GM23338 (cell line): ENCODE results near the gene LSM14A. TPM values are rescaled to one million over a fixed set of nuclear protein-coding genes. Genes with fewer than 3 reads are reported as not detected.

Source experiments
- ATAC-seq: fragments of 200-7000 bp; cut with Tn5 transposase; 3 replicates; pipeline ENCODE4 v1.9.1; 2020
- DNase-seq: peaks from one replicate; pipeline ENCODE4 v3.0.0-alpha.2; 2015; ENCODE audit warnings: low spot score
- H2AFZ ChIP-seq: fragments of 200-600 bp; sonication (generic); 2 replicates; pipeline ENCODE4 v1.8.0; 2016; ENCODE audit warnings: antibody characterized with exemption, mild to moderate bottlenecking, moderate library complexity
- H3F3A ChIP-seq: fragments of 200-600 bp; sonication (generic); replicated peaks from 2 replicates; pipeline ENCODE4 v1.8.0; 2017; ENCODE audit warnings: antibody characterized with exemption, mixed run types, low read depth
- H3K27ac ChIP-seq: fragments of 200-600 bp; sonication (generic); 2 replicates; pipeline ENCODE4 v1.6.1; 2016; ENCODE audit warnings: low read depth
- H3K27me3 ChIP-seq: fragments of 200-600 bp; sonication (generic); 2 replicates; pipeline ENCODE4 v1.8.0; 2016; ENCODE audit warnings: mild to moderate bottlenecking, mixed run types, moderate library complexity; ENCODE audit not compliant: insufficient read depth
- H3K36me3 ChIP-seq: fragments of 200-600 bp; sonication (generic); 2 replicates; pipeline ENCODE4 v1.8.0; 2016; ENCODE audit warnings: mild to moderate bottlenecking; ENCODE audit not compliant: insufficient read depth
- H3K4me1 ChIP-seq: fragments of 200-600 bp; sonication (generic); 2 replicates; pipeline ENCODE4 v1.8.0; 2016; ENCODE audit warnings: mild to moderate bottlenecking, moderate library complexity; ENCODE audit not compliant: insufficient read depth
- H3K4me2 ChIP-seq: fragments of 200-600 bp; sonication (generic); 2 replicates; pipeline ENCODE4 v1.7.1; 2017; ENCODE audit warnings: mixed run types
- H3K4me3 ChIP-seq: fragments of 200-600 bp; sonication (generic); 2 replicates; pipeline ENCODE4 v1.6.1; 2016; ENCODE audit warnings: mixed run types
- H3K79me2 ChIP-seq: fragments of 200-600 bp; sonication (generic); replicated peaks from 2 replicates; pipeline ENCODE4 v1.8.0; 2017; ENCODE audit warnings: mild to moderate bottlenecking; ENCODE audit not compliant: insufficient read depth
- H3K9me2 ChIP-seq: fragments of 200-600 bp; sonication (generic); 2 replicates; pipeline ENCODE4 v1.8.0; 2017; ENCODE audit not compliant: insufficient read depth
- H4K20me1 ChIP-seq: fragments of 200-600 bp; sonication (generic); replicated peaks from 2 replicates; pipeline ENCODE4 v1.8.0; 2017; ENCODE audit warnings: mild to moderate bottlenecking; ENCODE audit not compliant: insufficient read depth
- H3K27ac Mint-ChIP-seq: 2 replicates; pipeline ENCODE4 v1.8.0; 2020; ENCODE audit warnings: inconsistent platforms, mild to moderate bottlenecking, moderate library complexity, mixed read lengths
- H3K27me3 Mint-ChIP-seq: 3 replicates; pipeline ENCODE4 v1.8.0; 2022; ENCODE audit warnings: low read depth, mild to moderate bottlenecking, moderate library complexity, mixed read lengths, inconsistent platforms; ENCODE audit not compliant: insufficient read depth, poor library complexity
- H3K36me3 Mint-ChIP-seq: 3 replicates; pipeline ENCODE4 v1.8.0; 2021; ENCODE audit warnings: low read depth, mild to moderate bottlenecking, inconsistent platforms, moderate library complexity, mixed read lengths
- H3K4me1 Mint-ChIP-seq: 3 replicates; pipeline ENCODE4 v1.8.0; 2020; ENCODE audit warnings: mild to moderate bottlenecking, inconsistent platforms, mixed read lengths
- H3K4me3 Mint-ChIP-seq: 3 replicates; pipeline ENCODE4 v1.8.0; 2021; ENCODE audit warnings: moderate library complexity, mild to moderate bottlenecking, inconsistent platforms, mixed read lengths
- H3K9me3 Mint-ChIP-seq: 3 replicates; pipeline ENCODE4 v1.8.0; 2020; ENCODE audit warnings: moderate library complexity, mild to moderate bottlenecking, inconsistent platforms, mixed read lengths
- CREB1 ChIP-seq: fragments of 250-450 bp; sonication (Bioruptor Pico); IDR thresholded peaks from 2 replicates; pipeline ENCODE4 v1.5.0; 2020; ENCODE audit warnings: low read depth, mild to moderate bottlenecking, moderate library complexity
- CTCF ChIP-seq, 2 experiments: fragments of 200-600 bp in 1 of 2; sonication (generic) in 1 of 2; conservative IDR thresholded peaks; 2 replicates each; pipeline versions ENCODE4 v1.5.1 to v1.6.1; 2016 to 2017; ENCODE audit warnings: antibody characterized with exemption in 2 of 2, low read depth in 2 of 2, mild to moderate bottlenecking in 2 of 2, moderate library complexity in 1 of 2
- ETS1 ChIP-seq: IDR thresholded peaks from 2 replicates; pipeline ENCODE4 v1.6.1; 2016; ENCODE audit warnings: antibody characterized with exemption
- EZH2 ChIP-seq: fragments of 200-600 bp; sonication (generic); IDR thresholded peaks from one replicate; pipeline ENCODE4 v1.8.0; 2017; ENCODE audit warnings: antibody characterized with exemption, mild to moderate bottlenecking, low read depth; ENCODE audit not compliant: unreplicated experiment
- EZH2phosphoT487 ChIP-seq: fragments of 200-600 bp; sonication (generic); IDR thresholded peaks from one replicate; pipeline ENCODE4 v1.8.1; 2018; ENCODE audit warnings: antibody characterized with exemption; ENCODE audit not compliant: unreplicated experiment
- JUNB ChIP-seq: IDR thresholded peaks from one replicate; pipeline ENCODE4 v1.6.1; 2016; ENCODE audit warnings: antibody characterized with exemption; ENCODE audit not compliant: unreplicated experiment
- NANOG ChIP-seq: IDR thresholded peaks from 2 replicates; pipeline ENCODE4 v1.6.1; 2016; ENCODE audit warnings: antibody characterized with exemption, borderline replicate concordance
- REST ChIP-seq: IDR thresholded peaks from one replicate; pipeline ENCODE4 v1.6.1; 2018; ENCODE audit warnings: antibody characterized with exemption; ENCODE audit not compliant: unreplicated experiment
- STAT1 ChIP-seq: IDR thresholded peaks from one replicate; pipeline ENCODE4 v1.6.1; 2016; ENCODE audit warnings: antibody characterized with exemption; ENCODE audit not compliant: unreplicated experiment
- ZNF114 ChIP-seq: fragments of 250-450 bp; sonication (Bioruptor Pico); IDR thresholded peaks from 2 replicates; pipeline ENCODE4 v1.5.0; 2020; ENCODE audit warnings: mild to moderate bottlenecking, moderate library complexity
- ZNF331 ChIP-seq: fragments of 250-450 bp; sonication (Bioruptor Pico); IDR thresholded peaks from 2 replicates; pipeline ENCODE4 v1.5.0; 2020; ENCODE audit warnings: low read depth, mild to moderate bottlenecking, moderate library complexity
- ZNF462 ChIP-seq: fragments of 250-450 bp; sonication (Bioruptor Pico); IDR thresholded peaks from 2 replicates; pipeline ENCODE4 v1.5.0; 2020; ENCODE audit warnings: mild to moderate bottlenecking, moderate library complexity
- polyA plus RNA-seq: library from polyadenylated mRNA; unstranded; fragments of >200 nt; fragmentation: Nextera tagmentation; extraction: Ambion mirVana; gene quantifications from 2 replicates; pipeline ENCODE4 v1.2.1, GENCODE V29; 2016
- total RNA-seq: library from RNA; depleted of rRNA; stranded (reverse); fragments of >200 nt; shearing (Covaris generic); gene quantifications from 2 replicates; pipeline ENCODE4 v1.2.3, GENCODE V29; 2014

LSM14A gene
- total and polyA plus RNA-seq, 2 experiments from 2014 or later: 109 to 166 TPM

GRCh38 chr19:34265221-34265650, 92.9 kb downstream of the LSM14A start:
- Mint-ChIP-seq H3K4me1 (peaks cover 43% of the 10 kb centered on the region), H3K9me3 (no peaks in the 10 kb centered on the region), H3K27me3 (peaks cover 5% of the 10 kb centered on the region), H3K36me3 (no peaks in the 10 kb centered on the region; the same call in 2 of the 3 replicates), H3K4me3 (no peak overlapping the region), H3K27ac (0 out of 2 replicates have a peak overlapping the region, but pooled peaks have one; percentile 18)
- Histone ChIP-seq H3K27me3 (no peaks in the 10 kb centered on the region), H3K4me3 (no peak overlapping the region), H3F3A (peaks cover 2% of the 10 kb centered on the region; the same call in 1 of the 2 replicates), H2AFZ (no peak overlapping the region), H3K4me1 (peaks cover 42% of the 10 kb centered on the region), H3K27ac (peak overlapping the region; percentile 83), H3K79me2 (peaks cover 69% of the 10 kb centered on the region), H3K4me2 (peak overlapping the region; percentile 31; the same call in 1 of the 2 replicates), H3K9me2 (no peaks in the 10 kb centered on the region), H4K20me1 (peaks cover 14% of the 10 kb centered on the region; the same call in 1 of the 2 replicates), H3K36me3 (no peaks in the 10 kb centered on the region)
- DNase-seq (peak; percentile 66), ATAC-seq (peak; percentile 53)
- TF ChIP-seq REST (no peak), ETS1 (no peak), CTCF (conservative IDR thresholded peaks at IDR 0.05; ENCODE audit: low read depth in 2 of 2) (no peak), ZNF331 (no peak), CREB1 (CRISPR knock-in tag) (no peak), EZH2 (no peak), ZNF462 (CRISPR knock-in tag) (no peak), EZH2phosphoT487 (no peak), JUNB (no peak), STAT1 (no peak), ZNF114 (CRISPR knock-in tag) (no peak), NANOG (no peak)
